Suprapubic skin (tissue), 4 donors: Measurements from ENCODE around the gene CUL2. TPM values are rescaled to one million over a fixed set of nuclear protein-coding genes. Genes with fewer than 3 reads are reported as not detected.

Source experiments
- DNase-seq, 2 donors: peaks; one replicate each; pipeline ENCODE4 v3.0.0-alpha.2; 2019; ENCODE audit warnings: low spot score in 2 of 2
- H3K27ac ChIP-seq: fragments of 200-600 bp; sonication (generic); one replicate; pipeline ENCODE4 v1.5.1; 2019
- H3K27me3 ChIP-seq: fragments of 200-600 bp; sonication (generic); one replicate; pipeline ENCODE4 v1.5.1; 2019
- H3K36me3 ChIP-seq: fragments of 200-600 bp; sonication (generic); one replicate; pipeline ENCODE4 v1.5.1; 2019
- H3K4me1 ChIP-seq: fragments of 200-600 bp; sonication (generic); one replicate; pipeline ENCODE4 v1.5.1; 2019
- H3K4me3 ChIP-seq: fragments of 200-600 bp; sonication (generic); one replicate; pipeline ENCODE4 v1.5.1; 2019; ENCODE audit warnings: mild to moderate bottlenecking
- H3K9me3 ChIP-seq: fragments of 200-600 bp; sonication (generic); one replicate; pipeline ENCODE4 v1.5.1; 2019
- EP300 ChIP-seq: sonication (generic); formaldehyde crosslinking; IDR thresholded peaks from one replicate; pipeline ENCODE4 v1.6.1; 2017; ENCODE audit warnings: antibody characterized with exemption
- POLR2A ChIP-seq, 2 donors: fragments of 450-650 bp; IDR thresholded peaks; one replicate each; pipeline ENCODE4 v1.6.1; 2017; ENCODE audit warnings: antibody characterized with exemption in 2 of 2, mild to moderate bottlenecking in 2 of 2, moderate library complexity in 2 of 2
- POLR2AphosphoS5 ChIP-seq, 3 donors: sonication (generic); formaldehyde crosslinking; IDR thresholded peaks; one replicate each; pipeline ENCODE4 v1.6.1; 2017; ENCODE audit warnings: antibody characterized with exemption in 3 of 3
- WGBS: methylation state at CpG from one replicate; pipeline ENCODE4 v1.1.5; 2018; 5-methylcytosine and 5-hydroxymethylcytosine counted together
- total RNA-seq, 4 donors: library from RNA; depleted of rRNA; stranded (reverse); fragments of >200 nt; gene quantifications; one replicate each; pipeline ENCODE4 v1.1.0, GENCODE V29; 2016
- TF ChIP-seq, protein P1 (sequence below), 2 donors: fragments of 200-600 bp in 1 of 2; fragments of 450-650 bp in 1 of 2; sonication (generic) in 1 of 2; IDR thresholded peaks; one replicate each; pipeline ENCODE4 v1.5.1; 2016 to 2019; ENCODE audit warnings: antibody characterized with exemption in 2 of 2, mild to moderate bottlenecking in 1 of 2, moderate library complexity in 1 of 2

CUL2 gene
- total RNA-seq, 4 donors from 2014 or later: 15.7 to 23.1 (median 18.4) TPM

DNA sequence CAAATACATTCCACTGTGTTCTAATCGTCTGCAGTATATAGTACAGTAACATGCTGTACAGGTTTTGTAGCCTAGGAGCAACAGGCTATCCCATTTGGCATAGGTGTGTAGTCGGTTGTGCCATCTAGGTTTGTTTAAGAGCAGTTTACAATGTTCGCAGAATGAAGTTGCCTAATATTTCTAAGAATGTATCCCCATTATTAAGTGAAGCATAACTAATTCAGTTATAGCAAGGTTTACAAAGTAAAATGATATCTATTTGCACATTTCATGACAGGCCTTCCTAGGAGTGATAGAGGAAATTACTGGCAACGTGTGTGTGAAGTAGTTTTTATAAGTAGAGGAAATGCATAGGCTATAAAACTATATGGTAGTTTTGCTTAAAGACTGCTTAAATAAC lies 40.5 kb upstream of the CUL2 start:
- H3K36me3 ChIP-seq: no peaks in the 10 kb centered on the region
- H3K27me3 ChIP-seq: no peaks in the 10 kb centered on the region
- 45% methylated on average over 4 of the region's 4 CpGs for WGBS
- H3K4me1 ChIP-seq: peaks cover 45% of the 10 kb centered on the region
- no peak for DNase-seq
- no peak overlapping the region for H3K27ac ChIP-seq
- H3K4me3 ChIP-seq: no peak overlapping the region
- no peaks in the 10 kb centered on the region for H3K9me3 ChIP-seq
- no peak for TF ChIP-seq POLR2A (IDR thresholded peaks at IDR 0.05)
- no peak for TF ChIP-seq POLR2AphosphoS5 (IDR thresholded peaks at IDR 0.05)
- no peak for TF ChIP-seq EP300
- TF ChIP-seq, protein P1, sequence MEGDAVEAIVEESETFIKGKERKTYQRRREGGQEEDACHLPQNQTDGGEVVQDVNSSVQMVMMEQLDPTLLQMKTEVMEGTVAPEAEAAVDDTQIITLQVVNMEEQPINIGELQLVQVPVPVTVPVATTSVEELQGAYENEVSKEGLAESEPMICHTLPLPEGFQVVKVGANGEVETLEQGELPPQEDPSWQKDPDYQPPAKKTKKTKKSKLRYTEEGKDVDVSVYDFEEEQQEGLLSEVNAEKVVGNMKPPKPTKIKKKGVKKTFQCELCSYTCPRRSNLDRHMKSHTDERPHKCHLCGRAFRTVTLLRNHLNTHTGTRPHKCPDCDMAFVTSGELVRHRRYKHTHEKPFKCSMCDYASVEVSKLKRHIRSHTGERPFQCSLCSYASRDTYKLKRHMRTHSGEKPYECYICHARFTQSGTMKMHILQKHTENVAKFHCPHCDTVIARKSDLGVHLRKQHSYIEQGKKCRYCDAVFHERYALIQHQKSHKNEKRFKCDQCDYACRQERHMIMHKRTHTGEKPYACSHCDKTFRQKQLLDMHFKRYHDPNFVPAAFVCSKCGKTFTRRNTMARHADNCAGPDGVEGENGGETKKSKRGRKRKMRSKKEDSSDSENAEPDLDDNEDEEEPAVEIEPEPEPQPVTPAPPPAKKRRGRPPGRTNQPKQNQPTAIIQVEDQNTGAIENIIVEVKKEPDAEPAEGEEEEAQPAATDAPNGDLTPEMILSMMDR (IDR thresholded peaks at IDR 0.05): no peak

DNA sequence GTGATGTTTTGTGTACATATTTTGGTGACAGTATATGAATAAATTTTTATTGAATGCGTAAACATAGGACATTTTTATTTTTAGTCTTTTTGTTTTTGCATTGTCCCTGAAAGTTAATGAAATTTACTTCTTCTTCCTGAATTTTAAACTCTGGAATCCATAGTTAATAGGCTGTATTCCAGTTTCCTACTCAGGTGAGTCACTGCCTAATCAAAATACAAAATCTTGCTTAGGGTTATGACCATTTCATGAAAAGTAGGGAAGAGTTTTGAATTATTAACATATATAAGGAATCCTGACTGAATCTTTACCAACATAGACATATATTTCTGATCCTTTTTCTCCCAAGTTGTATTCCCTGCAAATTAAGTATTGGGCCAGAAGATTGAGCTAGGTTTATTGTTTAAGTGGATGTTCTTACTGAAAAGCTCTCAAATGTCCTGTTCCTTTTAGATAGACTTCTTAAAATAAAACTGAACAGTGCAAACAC lies 39.1 kb upstream of the CUL2 start:
- H3K27ac ChIP-seq: no peak overlapping the region
- no peak overlapping the region for H3K4me3 ChIP-seq
- no peaks in the 10 kb centered on the region for H3K36me3 ChIP-seq
- no peaks in the 10 kb centered on the region for H3K27me3 ChIP-seq
- WGBS: 90% methylated on average over 1 of the region's 1 CpG
- no peaks in the 10 kb centered on the region for H3K9me3 ChIP-seq
- no peak for DNase-seq
- H3K4me1 ChIP-seq: peaks cover 45% of the 10 kb centered on the region
- TF ChIP-seq, protein P1 (IDR thresholded peaks at IDR 0.05): no peak
- TF ChIP-seq POLR2AphosphoS5 (IDR thresholded peaks at IDR 0.05): no peak
- TF ChIP-seq POLR2A (IDR thresholded peaks at IDR 0.05): no peak
- TF ChIP-seq EP300: no peak

DNA sequence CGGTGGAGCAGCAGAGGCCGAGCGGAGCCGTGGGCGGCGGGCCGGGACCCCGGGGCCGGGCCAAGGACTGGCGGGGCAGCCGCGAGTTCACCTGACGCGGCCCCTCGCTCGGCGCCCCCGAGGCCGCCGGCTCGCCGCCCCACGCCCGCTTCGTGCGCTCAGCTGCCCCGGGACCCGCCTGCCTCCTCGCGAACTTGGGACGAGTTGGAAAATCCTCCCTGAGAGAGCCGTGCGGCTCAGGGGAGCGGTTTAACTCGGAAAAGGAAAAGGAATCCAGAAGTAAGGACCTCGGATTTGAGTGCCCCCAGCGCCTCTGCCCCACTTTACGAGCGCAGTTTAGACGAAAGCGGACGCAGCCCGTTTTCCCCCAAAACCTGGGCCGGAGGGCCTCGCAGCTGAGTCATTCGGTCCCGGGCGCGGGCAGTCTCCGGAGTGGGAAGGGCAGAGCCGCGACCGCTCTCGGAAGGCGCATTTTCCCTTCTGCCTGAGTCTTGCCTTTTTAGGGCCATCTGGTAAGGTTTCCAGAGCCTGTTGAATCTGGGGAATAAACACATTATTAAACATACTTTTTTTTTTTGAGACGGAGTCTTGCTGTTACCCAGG lies 37.2 kb upstream of the CUL2 start:
- WGBS: 0% methylated on average over 26 of the region's 56 CpGs
- peaks cover 45% of the 10 kb centered on the region for H3K4me1 ChIP-seq
- H3K27ac ChIP-seq: peak overlapping the region; percentile 100
- TF ChIP-seq POLR2A (IDR thresholded peaks at IDR 0.05): no peak
- peak overlapping the region; percentile 96 for H3K4me3 ChIP-seq
- DNase-seq: peak; percentile 84 to 88
- no peaks in the 10 kb centered on the region for H3K36me3 ChIP-seq
- no peaks in the 10 kb centered on the region for H3K9me3 ChIP-seq
- no peaks in the 10 kb centered on the region for H3K27me3 ChIP-seq

DNA sequence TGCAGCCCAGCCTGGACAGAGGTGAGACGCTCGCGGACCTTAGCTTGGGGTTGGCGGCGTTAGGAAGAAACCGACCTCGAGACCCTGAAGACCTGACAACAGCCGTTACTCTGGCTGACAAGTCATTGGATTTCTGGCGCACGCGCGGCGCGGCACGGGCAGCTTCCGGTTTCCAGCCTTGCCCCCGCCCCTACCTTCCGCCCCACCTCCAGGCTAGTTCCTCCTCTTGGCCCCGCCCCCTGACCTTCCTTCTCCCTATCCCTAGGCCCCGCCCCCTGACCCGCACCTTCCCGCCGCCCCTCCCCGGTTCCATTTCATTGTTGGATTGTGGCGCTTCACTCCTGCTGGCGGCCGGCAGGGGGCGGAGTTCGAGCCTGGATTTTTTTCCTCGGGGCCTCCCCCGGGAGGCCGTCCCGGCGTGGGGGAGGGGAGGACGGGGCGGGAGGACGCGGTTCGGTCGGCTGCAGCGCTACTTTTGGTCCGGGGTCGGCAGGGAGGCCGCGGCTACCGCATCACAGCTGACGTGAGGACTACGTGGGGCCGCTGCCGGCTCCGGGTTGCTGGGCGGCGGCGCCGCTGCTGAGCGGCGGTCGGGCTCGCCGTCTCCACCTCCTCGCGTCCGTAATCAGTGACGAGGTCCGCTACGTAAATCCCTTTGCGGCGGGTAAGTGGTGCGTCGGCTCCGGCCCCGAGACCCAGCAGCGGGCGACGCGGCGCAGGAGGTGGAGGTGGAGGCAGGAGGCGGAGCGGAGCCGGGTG lies 36.6 kb upstream of the CUL2 start, which contains the start of gene CREM:
Gene CREM, plus strand, starts transcription at position 317 of the 759 bp plus-strand sequence. CDS start 10,990 bp downstream, outside the sequence.
- H3K27ac ChIP-seq: peak within 1 kb of the TSS; percentile 100
- H3K27me3 ChIP-seq: no peaks in the 10 kb centered on the region
- no peaks in the 10 kb centered on the region for H3K36me3 ChIP-seq
- peak within 1 kb of the TSS; percentile 96 for H3K4me3 ChIP-seq
- TF ChIP-seq EP300 (peak; percentile 79), POLR2A (IDR thresholded peaks at IDR 0.05) (peak; percentile 87 to 99), POLR2AphosphoS5 (IDR thresholded peaks at IDR 0.05) (peak; percentile 92 to 93 (median 92))
- TF ChIP-seq, protein P1 (IDR thresholded peaks at IDR 0.05): peak; percentile 72 to 97
- no peaks in the 10 kb centered on the region for H3K9me3 ChIP-seq
- whole genome bisulfite sequencing: 2% methylated on average over 39 of the region's 80 CpGs
- peaks cover 44% of the 10 kb centered on the region for H3K4me1 ChIP-seq
- DNase-seq: peak; percentile 100

DNA sequence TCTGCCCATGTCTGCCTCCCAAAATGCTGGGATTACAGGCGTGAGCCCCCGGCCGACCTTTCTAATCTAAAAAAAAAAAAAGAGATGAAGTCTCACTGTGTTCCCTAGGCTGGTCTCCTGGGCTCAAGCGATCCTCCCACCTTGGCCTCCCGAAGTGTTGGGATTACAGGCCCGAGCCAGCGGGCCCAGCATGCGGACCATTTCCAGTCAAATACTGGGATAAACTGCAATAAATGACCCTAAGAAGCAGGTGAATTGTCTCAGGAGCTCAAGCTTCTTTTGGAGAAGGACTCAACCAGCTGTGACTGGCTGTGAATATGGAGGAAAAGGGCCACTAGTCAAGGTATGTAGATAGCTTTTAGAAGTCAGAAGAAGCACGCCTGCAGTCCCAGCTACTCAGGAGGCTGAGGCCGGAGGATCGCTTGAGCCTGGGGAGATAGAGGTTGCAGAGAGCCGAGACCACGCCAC lies 36.0 kb upstream of the CUL2 start:
- 79% methylated on average over 12 of the region's 13 CpGs for WGBS
- Histone ChIP-seq H3K27ac (peak overlapping the region; percentile 100), H3K4me3 (peak overlapping the region; percentile 96), H3K27me3 (no peaks in the 10 kb centered on the region), H3K4me1 (peaks cover 40% of the 10 kb centered on the region), H3K9me3 (no peaks in the 10 kb centered on the region), H3K36me3 (no peaks in the 10 kb centered on the region)
- DNase-seq: no peak
- no peak for TF ChIP-seq POLR2AphosphoS5 (IDR thresholded peaks at IDR 0.05)
- TF ChIP-seq, protein P1 (IDR thresholded peaks at IDR 0.05): no peak
- TF ChIP-seq POLR2A (IDR thresholded peaks at IDR 0.05): no peak
- no peak for TF ChIP-seq EP300
